HPDE6-E6E7 (cell line): ENCODE measurements around the gene PDZD2.
A peak's percentile ranks its signal among the peaks of the same experiment; 100 is the strongest.
"Not testable (repeated sequence)": the region's sequence is repeated elsewhere in the genome, so short reads cannot be mapped to it uniquely, and the experiment has no call there.

Source experiments
- DNase-seq: peaks from one replicate; pipeline ENCODE4 v3.0.0; 2011; ENCODE audit warnings: missing footprints; ENCODE audit errors: extremely low spot score

Gene PDZD2

GRCh38 chr5:32004404-32004803 is 365.5 kb downstream of the PDZD2 start:
- no peak for DNase-seq

- no peak for DNase-seq
These were observed 369.8 kb downstream of the PDZD2 start for GRCh38 chr5:32008746-32009145.

DNA sequence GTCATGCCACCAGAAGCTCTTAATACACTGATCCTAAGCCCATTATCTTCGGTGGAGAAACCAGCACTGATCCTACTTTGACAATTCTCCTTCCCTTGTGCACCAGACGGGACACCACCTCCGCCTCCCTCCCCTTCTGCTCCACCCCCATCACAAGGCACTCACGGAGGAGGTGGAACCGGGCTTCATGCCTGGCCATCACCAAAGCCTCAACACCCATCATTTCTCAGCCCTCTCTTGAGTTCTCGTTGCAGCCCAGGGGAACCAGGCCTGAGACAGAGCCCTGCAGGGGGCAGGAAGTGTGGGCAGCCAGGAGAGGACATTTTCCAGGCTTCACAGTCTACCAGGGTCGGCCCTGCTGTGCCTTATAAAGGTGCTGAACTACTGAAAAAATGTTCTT is 374.7 kb downstream of the PDZD2 start:
- DNase-seq = no peak

DNA sequence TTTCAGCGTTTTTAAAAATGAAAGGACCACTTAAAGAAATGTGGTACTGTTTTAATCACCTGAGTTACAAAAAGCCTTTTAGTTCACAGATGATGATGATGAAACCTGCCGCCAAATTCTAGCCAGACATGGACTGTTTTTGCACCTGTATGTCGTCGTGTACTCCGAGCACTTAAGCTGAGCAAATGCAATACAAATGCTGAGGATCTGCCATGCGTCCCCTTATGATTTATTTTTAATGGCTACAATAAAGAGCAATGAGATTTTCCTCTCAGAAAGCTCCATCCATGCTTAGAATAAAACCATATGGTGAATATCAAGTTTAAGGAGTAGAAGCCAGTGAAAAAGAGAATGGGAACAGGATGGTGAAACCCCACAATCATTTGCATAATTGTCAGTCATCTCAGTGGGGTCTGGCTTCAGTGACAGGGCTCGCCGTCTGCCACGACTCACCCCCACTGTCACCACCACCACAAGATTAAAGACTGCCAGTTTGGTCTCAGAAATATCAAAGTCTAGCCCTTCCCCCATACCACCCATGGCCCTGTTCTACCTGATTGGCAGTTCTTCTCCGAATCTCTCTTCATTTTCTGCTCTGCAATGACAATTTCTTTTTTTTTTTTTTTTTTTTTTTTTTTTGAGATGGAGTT is 375.3 kb downstream of the PDZD2 start:
- no peak for DNase-seq

GRCh38 chr5:32015262-32015661 is 376.3 kb downstream of the PDZD2 start:
- not testable (repeated sequence) for DNase-seq

DNA sequence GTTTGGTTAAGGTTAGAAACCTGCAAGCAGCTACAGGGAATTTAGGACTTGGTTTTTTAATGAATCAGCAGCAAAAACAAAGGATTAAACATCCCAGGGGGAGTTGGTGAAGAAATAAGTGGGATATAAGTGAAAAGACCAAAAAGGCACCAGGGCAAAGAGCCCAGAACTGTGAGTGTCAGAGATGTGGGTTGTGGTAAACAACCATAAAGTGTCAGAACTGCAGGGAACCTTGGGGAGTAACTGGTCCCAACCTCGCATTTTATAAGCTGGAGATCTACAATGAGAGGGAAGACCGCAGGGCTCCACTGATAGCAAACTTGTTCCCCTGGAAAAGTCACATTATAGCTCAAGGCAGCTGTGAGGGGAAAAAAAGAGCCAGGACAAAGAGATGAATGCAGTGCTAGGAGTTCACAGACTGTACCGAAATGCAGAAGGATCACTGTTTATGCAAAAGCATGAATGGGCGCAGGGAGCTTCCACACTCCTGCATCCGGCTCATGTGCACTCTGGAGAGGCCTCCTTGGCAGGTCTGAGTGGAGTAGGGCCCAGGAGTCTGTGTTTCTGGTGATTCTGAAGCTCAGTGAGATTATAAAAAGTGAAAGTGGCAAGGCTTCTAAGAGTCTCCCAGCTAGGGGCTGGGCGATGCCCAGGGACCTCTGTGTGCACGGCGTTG is 378.9 kb downstream of the PDZD2 start:
- no peak for DNase-seq

DNA sequence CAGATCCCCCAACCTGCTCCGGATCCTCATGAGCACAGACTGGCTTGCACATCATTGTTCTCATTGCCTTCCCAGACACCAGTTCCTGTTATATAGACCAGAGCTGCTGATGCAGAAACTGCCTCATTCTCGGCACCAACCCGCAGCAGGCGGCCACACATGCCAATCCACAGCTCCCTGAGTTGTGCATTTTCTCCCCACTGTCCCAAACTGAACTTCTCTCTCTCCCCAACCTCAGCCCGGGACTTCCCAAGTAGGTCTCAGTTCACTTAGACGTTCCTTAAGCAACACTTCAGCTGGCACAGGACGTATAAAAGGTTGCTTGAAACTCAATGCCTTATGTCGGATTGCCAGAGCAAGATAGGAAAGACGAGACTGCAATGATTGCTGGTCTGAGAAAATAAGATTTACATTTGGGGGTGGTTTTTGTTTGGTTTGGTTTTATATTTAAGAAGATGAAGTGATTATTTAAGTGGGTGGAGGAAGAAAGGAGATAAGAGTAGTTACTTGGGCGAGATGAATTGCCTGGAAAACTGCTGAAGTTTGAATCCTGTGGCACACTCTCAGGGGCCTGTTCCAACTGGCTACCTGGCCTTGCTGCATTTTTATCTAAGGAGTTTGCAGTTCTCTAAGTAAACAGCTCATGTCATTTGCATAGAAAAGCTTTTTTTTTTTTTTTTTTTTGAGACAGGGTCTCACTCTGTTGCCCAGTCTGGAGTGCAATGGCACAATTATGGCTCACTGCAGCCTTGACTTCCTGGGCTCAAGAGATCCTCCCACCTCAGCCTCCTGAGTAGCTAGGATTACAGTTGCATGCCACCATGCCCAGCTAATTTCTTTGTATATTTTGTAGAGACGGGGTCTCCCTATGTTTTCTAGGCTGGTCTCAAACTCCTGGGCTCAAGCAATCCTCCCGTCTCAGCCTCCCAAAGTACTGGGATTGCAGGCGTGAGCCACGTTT is 379.8 kb downstream of the PDZD2 start:
- DNase-seq = no peak

- DNase-seq = no peak
These were observed 381.3 kb downstream of the PDZD2 start for GRCh38 chr5:32020271-32020670.

- DNase-seq = no peak
These were observed 382.0 kb downstream of the PDZD2 start for GRCh38 chr5:32020946-32021345.

GRCh38 chr5:32021771-32022170 is 382.8 kb downstream of the PDZD2 start:
- no peak for DNase-seq

GRCh38 chr5:32022638-32023037 is 383.7 kb downstream of the PDZD2 start:
- DNase-seq = no peak

- no peak for DNase-seq
These were observed 384.9 kb downstream of the PDZD2 start for GRCh38 chr5:32023816-32024215.

DNA sequence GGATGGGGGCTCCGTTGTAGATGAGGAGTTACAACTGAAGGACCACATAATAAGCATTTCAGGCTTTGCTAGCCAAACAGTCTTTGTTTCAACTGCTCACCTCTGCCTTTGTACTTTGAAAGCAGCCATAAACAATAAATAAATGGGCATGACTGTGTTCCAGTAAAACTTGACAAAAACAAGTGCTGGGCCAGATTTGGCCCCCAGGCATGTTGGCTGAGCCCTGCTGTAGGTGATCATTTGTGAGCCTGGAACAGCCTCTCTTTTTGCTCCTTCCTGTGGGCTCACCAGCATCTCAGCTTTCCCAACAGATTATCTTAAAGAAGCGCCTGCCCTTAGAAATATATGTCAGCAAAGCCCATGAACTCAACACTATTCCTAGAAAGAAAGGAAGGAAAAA is 385.8 kb downstream of the PDZD2 start:
- no peak for DNase-seq

DNA sequence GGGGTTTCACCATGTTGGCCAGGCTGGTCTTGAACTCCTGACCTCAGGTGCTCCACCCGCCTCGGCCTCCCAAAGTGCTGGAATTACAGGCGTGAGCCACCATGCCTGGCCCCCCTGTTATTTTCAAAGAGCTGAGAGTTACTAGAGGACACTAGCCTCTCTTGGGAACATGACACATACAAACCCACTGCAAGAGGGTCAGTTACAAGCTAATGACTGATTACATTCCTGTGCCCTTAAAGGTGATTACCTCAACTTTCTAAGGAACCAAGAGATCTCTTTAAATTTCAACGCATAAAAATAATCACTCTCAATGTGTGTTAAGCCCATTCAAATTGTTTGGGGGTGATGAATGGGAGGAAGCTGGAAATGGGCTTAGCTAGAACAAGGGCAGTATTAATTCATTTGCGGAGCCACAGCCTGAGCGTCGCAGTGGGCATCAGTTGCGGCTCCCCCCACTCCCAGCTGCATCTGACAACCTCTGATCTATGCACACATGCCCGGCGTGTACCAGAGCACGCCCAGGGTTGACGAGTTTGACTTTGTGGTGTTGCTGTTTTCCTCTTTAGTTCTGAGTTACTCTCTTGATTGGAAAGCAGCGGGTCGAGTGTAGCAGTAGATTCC is 388.3 kb downstream of the PDZD2 start:
- DNase-seq = no peak

DNA sequence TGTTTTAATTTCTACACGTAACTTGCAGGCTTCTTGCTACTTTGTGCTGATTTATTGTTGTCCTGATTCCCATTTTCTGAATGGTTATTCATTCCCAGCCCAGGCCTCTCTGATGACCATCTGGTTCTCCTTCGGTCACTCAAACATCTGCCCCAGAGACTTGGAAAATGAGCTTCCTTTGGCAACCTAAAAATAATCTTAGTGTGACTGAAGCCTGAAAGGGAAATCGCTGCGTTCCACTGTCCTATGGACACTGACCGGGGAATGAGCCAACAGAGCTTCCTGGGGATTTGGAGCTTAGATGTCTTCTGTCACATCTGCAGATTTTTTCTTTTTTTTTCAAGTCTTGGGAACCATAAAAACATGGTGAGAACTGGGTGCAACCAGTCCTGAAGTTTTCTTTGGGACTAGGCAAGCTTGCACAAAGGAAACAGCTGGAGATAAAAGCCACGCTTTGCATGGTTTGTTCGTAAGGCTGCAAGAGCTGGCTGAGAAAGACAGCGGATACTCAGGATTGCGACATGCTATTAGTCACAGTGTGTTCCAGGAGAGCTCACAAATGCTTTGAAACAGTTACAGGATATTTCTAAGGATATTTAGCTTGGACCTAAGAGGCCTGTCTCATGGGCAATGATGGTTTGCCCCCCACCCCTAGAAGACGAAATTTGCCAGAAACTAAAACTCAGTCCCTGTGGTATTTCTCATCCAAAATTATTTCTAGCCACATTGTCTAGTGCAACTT is 389.0 kb downstream of the PDZD2 start:
- peak; percentile 66 for DNase-seq

- no peak for DNase-seq
These were observed 390.3 kb downstream of the PDZD2 start for GRCh38 chr5:32029261-32029660.

GRCh38 chr5:32029781-32030180 is 390.9 kb downstream of the PDZD2 start:
- no peak for DNase-seq

DNA sequence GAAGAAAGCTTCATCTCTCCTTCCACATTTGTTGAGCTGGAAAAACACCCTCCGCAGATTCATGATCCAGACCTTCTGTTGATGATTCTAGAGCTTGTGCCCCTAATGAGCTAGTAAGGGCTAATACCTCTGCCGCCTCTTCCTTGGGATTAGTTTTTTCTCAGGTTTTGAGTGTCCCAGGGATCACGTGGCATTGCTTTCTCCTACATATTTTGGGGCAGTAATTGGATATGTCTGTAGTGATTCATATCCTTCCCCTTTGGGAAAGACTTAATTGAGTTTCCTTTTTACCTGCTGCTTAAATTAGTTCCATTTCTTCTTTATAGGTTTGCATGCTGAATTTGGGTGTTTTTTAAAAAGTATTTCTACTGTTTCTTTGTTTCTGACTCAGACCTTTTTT is 391.3 kb downstream of the PDZD2 start:
- DNase-seq = no peak

- DNase-seq = no peak
These were observed 391.8 kb downstream of the PDZD2 start for GRCh38 chr5:32030686-32031085.

DNA sequence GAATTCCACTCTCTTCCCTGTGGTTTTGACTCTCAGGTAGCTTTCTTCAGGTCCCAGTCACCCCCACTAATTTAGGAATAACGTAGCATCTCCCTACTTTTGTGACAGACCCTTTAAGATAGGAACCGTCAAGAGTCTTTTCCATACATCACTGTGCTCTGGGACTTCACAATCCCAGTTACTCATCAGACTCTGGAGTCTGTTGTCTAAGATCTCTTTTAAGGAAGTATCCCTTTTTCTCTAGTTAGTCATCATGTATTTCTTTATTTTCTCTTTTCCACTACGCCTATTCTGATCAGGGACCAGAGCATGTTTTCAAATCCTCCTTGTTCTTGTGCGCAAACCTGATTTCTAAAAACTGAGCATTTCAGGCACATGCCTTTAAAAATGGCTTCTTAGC is 392.2 kb downstream of the PDZD2 start:
- DNase-seq = peak; percentile 36

DNA sequence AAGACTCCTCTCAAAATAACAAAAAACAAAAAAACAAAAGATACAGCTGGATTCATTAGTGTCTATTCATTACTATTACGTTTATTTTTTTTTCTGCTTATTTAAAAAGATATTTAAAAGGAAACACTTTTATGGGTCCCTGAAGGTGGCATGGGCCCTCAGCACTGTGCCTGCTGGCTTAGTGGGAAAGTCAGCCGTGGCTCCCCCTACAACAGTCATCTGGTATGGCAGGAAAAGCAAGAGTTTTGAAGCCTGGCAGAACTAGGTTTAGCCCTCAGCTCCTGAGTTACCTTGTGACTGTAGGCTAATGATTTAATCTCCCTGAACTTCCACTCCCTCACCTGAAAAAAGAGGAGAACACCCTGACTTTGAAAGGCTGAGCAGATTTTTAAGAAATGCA is 399.6 kb downstream of the PDZD2 start:
- DNase-seq = no peak
